IPS-15b (cell line): Measurements from ENCODE around the gene REPS2.

Experiments
- H3K27me3 ChIP-seq: one replicate; pipeline ENCODE4 v1.6.1; 2013; ENCODE audit warnings: low read length; ENCODE audit not compliant: control insufficient read depth, insufficient read depth
- H3K36me3 ChIP-seq: one replicate; pipeline ENCODE4 v1.6.1; 2013; ENCODE audit warnings: low read length; ENCODE audit not compliant: control insufficient read depth, insufficient read depth
- H3K4me1 ChIP-seq: one replicate; pipeline ENCODE4 v1.6.1; 2013; ENCODE audit warnings: mild to moderate bottlenecking, low read length; ENCODE audit not compliant: control insufficient read depth, insufficient read depth
- H3K4me3 ChIP-seq: one replicate; pipeline ENCODE4 v1.5.1; 2013; ENCODE audit warnings: low read depth, low read length
- H3K9ac ChIP-seq: one replicate; pipeline ENCODE4 v1.6.1; 2013; ENCODE audit warnings: low read depth, mild to moderate bottlenecking, low read length
- H3K9me3 ChIP-seq: one replicate; pipeline ENCODE4 v1.6.1; 2013; ENCODE audit warnings: mild to moderate bottlenecking, low read length; ENCODE audit not compliant: control insufficient read depth, insufficient read depth

The REPS2 gene

DNA sequence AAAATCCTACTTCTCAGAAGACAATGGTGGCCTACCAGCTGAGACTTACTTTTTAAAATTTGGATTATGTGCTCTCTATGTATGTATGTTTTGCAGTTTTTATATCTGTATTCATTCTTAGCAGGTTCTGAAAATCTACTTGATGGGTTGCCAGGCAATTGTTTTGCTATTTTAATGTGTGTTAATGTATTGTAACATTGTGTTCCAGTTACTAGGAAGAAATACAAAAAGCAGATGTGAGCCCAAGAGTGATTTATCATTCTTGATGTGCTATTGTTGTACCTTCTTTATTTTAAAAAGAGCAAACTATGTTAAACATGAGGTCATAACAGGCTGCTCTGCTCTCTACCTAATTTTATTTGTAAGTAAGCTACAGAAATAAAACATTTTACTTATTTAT lies 81.9 kb downstream of the REPS2 start:
- Histone ChIP-seq H3K9me3 (no peaks in the 10 kb centered on the region), H3K9ac (no peak overlapping the region), H3K4me3 (no peak overlapping the region), H3K4me1 (peaks cover 3% of the 10 kb centered on the region), H3K36me3 (no peaks in the 10 kb centered on the region), H3K27me3 (no peaks in the 10 kb centered on the region)

DNA sequence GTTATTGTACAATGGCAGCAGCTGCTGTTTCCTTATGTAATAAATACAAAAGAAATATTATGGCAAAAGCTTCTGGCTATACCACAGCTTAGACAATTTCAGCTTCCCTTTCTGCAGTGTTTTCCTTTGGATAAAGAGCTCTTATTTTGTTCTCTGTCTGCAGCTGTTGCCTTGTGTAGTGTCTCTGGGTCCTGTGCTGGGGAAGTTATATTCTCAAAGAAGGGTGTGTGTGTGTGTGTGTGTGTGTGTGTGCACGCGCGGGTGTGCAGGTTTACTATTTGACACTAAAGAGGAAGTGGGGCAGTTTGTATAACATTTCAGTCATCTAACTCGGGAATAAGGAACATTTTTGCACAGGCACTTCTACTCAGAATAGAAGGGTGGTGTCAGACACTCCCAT lies 83.6 kb downstream of the REPS2 start:
- Histone ChIP-seq H3K27me3 (no peaks in the 10 kb centered on the region), H3K36me3 (no peaks in the 10 kb centered on the region), H3K9me3 (no peaks in the 10 kb centered on the region), H3K9ac (no peak overlapping the region), H3K4me1 (no peaks in the 10 kb centered on the region), H3K4me3 (no peak overlapping the region)

DNA sequence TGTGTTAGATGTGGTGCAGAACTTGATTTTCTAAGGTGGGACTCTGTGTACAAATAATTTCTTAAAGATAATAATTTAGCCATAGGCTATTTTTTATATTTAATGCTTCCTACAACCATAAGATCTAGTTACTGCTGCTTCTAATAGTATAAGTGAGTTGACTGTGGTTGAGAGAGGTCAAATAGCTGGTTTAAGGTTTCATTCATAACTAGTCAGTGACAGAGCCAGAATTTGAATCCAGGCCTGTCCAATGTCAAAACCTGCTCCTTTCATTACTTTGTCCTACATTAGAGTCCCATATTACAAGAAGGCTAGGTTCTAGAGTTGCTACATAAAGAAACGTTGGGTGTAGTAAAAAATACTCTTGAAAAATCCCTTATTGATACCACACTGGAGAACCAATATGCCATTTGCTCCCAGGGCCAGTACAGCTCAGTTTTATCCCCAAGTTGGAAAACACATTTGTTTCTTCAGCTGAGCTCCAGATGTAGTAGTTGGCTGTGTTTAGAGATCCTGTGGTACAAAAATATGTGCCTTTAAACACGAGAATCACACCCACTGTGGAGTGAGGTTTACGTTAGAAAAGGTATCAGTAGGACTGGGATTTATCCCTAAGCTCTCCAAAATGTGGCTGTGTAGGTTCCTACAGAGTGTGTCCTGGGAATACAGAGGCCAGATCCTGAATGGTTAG lies 84.3 kb downstream of the REPS2 start:
- Histone ChIP-seq H3K36me3 (no peaks in the 10 kb centered on the region), H3K4me1 (no peaks in the 10 kb centered on the region), H3K9me3 (no peaks in the 10 kb centered on the region), H3K4me3 (no peak overlapping the region), H3K9ac (no peak overlapping the region), H3K27me3 (no peaks in the 10 kb centered on the region)

DNA sequence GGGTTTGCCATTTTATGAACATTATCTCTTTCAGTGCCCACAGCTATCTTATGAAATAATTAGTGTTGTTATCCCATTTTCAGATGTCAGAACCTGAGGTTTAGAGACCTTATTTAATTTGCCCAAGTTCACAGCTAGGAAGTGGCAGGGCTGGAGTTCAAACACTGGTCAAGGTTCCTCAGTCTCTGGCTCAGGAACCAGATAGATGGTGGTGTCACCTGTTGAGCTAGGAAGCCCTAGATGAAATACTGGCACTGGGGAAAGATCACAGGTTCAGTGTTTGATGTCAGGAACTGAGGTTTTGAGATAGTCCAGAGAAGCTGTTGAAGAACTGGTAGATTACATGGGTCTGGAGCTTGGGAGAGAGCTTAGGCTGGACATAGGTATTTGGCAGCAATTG lies 85.4 kb downstream of the REPS2 start:
- Histone ChIP-seq H3K36me3 (no peaks in the 10 kb centered on the region), H3K27me3 (no peaks in the 10 kb centered on the region), H3K4me1 (no peaks in the 10 kb centered on the region), H3K4me3 (no peak overlapping the region), H3K9ac (no peak overlapping the region), H3K9me3 (no peaks in the 10 kb centered on the region)

DNA sequence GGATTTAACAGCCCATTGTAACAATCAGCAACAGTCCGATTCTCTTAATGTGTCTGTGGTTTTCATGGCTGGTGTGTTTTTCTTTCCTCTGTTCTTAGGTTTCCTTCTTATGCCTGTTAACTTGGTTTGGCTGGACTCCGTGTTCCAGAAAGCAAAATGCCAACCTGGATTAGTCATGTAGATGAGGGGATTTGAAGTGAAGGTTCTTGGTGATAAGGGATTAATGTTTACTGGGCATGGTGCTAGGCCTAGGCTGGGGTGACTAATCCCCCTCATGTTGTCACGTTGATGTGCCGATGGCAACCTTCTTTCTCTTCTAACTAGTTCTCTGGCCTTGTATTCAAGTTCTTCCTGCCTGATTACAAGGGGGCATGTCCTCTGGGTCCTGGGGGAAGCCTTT lies 85.9 kb downstream of the REPS2 start:
- H3K27me3 ChIP-seq, result no peaks in the 10 kb centered on the region
- H3K9me3 ChIP-seq, result no peaks in the 10 kb centered on the region
- no peak overlapping the region for H3K4me3 ChIP-seq
- no peaks in the 10 kb centered on the region for H3K36me3 ChIP-seq
- H3K9ac ChIP-seq, result no peak overlapping the region
- no peaks in the 10 kb centered on the region for H3K4me1 ChIP-seq

DNA sequence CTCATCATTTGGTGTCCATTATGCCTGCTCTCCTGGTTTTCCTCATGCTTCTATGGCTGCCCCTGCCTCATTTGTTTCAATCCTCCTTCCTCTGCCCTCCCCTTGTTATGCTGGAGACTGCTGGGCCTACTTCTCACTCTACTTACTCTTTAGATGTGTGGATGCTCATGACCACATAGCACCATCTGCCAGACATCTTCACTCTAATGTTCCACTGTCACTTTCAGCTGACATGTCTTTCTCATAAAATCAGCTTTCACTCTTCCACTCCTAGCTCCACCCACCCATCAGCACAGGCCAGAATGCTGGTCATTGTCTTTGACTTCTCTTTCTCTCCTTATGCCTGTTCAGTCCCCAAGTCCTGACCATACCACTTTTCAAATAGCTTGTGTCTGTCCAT lies 86.8 kb downstream of the REPS2 start:
- no peaks in the 10 kb centered on the region for H3K36me3 ChIP-seq
- no peaks in the 10 kb centered on the region for H3K4me1 ChIP-seq
- H3K9me3 ChIP-seq, result no peaks in the 10 kb centered on the region
- no peak overlapping the region for H3K9ac ChIP-seq
- no peak overlapping the region for H3K4me3 ChIP-seq
- no peaks in the 10 kb centered on the region for H3K27me3 ChIP-seq

DNA sequence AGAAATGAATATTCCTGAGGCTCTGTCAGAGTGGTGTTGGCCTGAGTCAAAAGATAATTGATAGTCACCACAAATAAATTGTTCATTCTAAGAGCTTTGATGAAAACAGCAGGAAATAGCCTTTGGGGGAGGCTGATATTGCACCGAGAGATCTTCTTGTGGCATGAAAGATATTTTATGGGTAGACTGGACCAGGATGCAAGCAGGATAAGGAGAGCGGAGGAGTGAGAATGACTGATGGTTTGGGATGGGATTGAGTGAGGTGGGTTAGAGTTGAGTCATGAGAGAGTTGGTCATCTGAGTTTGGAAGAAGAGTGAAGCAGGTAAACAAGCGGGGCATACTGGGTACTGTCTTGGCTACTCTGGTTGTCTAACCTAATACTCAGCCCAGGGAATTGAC lies 88.7 kb downstream of the REPS2 start:
- H3K36me3 ChIP-seq, result no peaks in the 10 kb centered on the region
- H3K4me3 ChIP-seq, result no peak overlapping the region
- H3K4me1 ChIP-seq, result peaks cover 3% of the 10 kb centered on the region
- no peak overlapping the region for H3K9ac ChIP-seq
- peaks cover 3% of the 10 kb centered on the region for H3K27me3 ChIP-seq
- no peaks in the 10 kb centered on the region for H3K9me3 ChIP-seq

DNA sequence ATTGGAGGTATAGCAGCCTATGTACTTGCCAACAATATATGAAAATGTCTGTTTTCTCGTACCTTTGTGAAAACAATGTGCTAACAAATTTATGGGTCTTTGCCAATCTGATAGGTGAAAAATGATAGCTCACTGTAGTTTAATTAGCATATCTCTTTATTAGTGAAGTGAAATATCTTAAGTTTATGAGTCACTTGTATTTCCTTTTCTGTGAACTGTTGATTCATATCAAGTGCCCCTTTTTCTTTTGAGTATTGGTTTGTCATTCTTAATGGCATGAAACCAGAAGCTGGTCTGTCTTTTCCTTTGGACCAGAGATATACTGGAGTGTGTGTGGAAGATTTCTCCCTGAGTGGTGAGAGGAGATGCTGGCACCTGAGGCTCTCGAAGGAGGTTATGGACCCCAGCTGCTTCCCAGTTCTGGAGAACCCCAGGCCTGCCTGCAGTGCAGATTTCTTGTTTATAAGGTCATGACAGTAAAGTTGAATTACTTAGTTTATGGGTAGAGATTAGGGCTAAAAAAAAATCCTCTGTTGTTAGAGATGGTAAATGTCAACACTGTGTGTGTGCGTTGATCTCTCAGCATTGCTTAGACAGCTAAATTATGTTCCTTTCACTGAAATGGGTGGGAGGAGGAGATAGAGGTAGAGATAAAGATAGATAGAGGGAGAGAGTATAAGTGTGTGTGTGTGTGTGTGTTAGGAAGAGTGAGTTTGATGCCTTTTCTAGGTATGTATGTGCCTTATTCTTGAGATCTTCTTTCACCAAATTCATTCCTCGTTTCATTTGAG lies 89.9 kb downstream of the REPS2 start:
- Histone ChIP-seq H3K9ac (no peak overlapping the region), H3K4me3 (no peak overlapping the region), H3K4me1 (peaks cover 3% of the 10 kb centered on the region), H3K36me3 (no peaks in the 10 kb centered on the region), H3K27me3 (peaks cover 3% of the 10 kb centered on the region), H3K9me3 (no peaks in the 10 kb centered on the region)

DNA sequence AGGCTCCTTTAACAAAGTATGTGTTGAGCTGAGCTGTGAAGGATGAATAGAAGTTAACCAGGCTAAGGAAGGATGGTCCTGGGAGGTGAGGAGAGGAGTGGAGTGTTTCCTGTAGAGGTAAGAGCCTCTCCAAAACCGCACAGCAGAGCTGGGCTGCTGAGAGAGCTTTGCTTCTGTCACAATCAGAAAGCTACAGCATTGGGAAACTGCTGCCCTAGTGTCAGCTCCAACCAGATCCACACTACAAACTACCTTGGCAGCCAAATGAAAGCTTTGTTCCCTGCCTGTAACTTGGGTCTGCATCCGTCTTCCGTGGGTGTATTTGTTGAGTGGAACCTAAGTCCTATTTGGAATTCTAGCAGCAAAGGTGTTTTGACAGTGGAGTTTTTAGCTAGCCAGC lies 91.8 kb downstream of the REPS2 start:
- Histone ChIP-seq H3K27me3 (peaks cover 3% of the 10 kb centered on the region), H3K36me3 (no peaks in the 10 kb centered on the region), H3K4me3 (no peak overlapping the region), H3K9ac (no peak overlapping the region), H3K9me3 (no peaks in the 10 kb centered on the region), H3K4me1 (peaks cover 3% of the 10 kb centered on the region)

DNA sequence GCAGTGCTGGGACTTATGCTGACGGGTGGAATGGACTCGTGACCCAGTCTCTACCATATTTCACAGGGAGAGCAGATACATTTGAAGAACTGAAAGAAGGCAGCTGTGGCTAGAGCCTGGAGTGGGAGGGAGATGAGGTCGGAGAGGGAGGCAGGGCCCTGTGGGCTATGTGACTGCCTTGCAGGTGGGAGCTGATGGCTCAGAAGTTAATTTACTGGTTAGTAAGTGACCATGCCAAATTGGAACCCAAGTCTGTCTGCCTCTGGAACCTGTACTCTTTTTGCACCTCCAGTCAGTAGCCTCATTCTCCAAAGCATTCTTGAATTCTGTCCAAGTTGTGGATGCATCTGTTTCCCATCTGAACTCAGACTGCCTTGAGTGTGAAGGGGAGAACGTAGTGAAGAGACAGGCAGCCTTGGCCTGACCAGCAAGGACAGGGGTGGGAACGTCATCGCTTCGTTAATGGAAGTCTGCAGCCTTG lies 92.3 kb downstream of the REPS2 start:
- no peaks in the 10 kb centered on the region for H3K9me3 ChIP-seq
- H3K9ac ChIP-seq, result no peak overlapping the region
- no peak overlapping the region for H3K4me3 ChIP-seq
- peaks cover 3% of the 10 kb centered on the region for H3K27me3 ChIP-seq
- no peaks in the 10 kb centered on the region for H3K36me3 ChIP-seq
- peaks cover 3% of the 10 kb centered on the region for H3K4me1 ChIP-seq

DNA sequence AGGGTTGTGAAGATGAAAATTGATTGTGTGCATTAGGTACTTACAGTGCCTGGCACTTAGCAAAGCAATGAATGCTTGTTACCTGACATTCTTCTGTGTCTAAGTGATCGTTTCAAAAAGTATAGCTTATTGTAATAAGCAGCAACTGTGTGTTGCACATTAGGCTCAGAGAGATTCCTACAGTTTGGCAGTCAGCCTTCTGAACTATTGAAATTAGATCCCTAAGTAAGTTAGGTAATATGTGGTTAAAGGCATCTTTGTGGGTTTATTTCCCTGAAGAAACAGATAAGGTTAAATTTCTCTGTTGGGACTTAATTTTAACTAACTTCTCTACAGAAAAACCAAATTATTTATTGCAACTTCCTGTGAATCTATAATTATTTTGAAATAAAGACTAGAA lies 93.4 kb downstream of the REPS2 start:
- peaks cover 3% of the 10 kb centered on the region for H3K27me3 ChIP-seq
- H3K36me3 ChIP-seq, result no peaks in the 10 kb centered on the region
- H3K9me3 ChIP-seq, result no peaks in the 10 kb centered on the region
- no peak overlapping the region for H3K9ac ChIP-seq
- H3K4me1 ChIP-seq, result peaks cover 3% of the 10 kb centered on the region
- no peak overlapping the region for H3K4me3 ChIP-seq

DNA sequence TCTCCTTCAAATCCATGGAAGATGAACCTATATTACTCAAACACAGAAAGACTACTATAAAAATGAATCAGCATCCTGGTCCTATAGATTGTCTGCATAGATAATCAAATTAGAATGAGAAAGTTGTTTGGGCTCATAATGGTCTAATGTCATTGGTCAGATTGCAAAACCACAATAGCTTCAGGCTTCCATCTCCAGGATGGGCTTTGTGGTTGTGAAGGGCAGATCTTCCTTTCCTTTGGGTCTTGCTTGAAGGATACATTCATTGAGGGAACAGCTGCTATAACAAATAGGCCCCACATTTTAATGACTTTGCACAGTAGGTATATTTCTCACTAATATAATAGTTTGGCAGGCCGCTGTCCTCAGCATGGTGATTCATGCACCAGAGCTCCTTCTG lies 94.3 kb downstream of the REPS2 start:
- Histone ChIP-seq H3K27me3 (peaks cover 3% of the 10 kb centered on the region), H3K9ac (no peak overlapping the region), H3K4me3 (no peak overlapping the region), H3K4me1 (peaks cover 3% of the 10 kb centered on the region), H3K9me3 (no peaks in the 10 kb centered on the region), H3K36me3 (no peaks in the 10 kb centered on the region)
